SU-DHL-6 (cell line): ENCODE data around the gene SRP72.

Source experiments
- H2AFZ ChIP-seq: fragments of 200-600 bp; sonication (generic); 2 replicates; pipeline ENCODE4 v1.6.1; 2014; ENCODE audit warnings: low read depth, mild to moderate bottlenecking, moderate library complexity, mixed read lengths, antibody characterized with exemption, low read length; ENCODE audit not compliant: severe bottlenecking
- H3F3A ChIP-seq: fragments of 200-600 bp; shearing (Covaris generic); 2 replicates; pipeline ENCODE4 v1.6.0; 2016; ENCODE audit warnings: antibody characterized with exemption, mild to moderate bottlenecking; ENCODE audit not compliant: insufficient read depth
- H3K27ac ChIP-seq: fragments of 200-600 bp; sonication (generic); 2 replicates; pipeline ENCODE4 v1.5.1; 2016; ENCODE audit warnings: low read depth, mild to moderate bottlenecking, low read length, moderate library complexity, mixed read lengths
- H3K27me3 ChIP-seq: fragments of 200-600 bp; sonication (generic), shearing (Covaris generic); 2 replicates; pipeline ENCODE4 v1.6.0; 2014; ENCODE audit warnings: mild to moderate bottlenecking, low read length
- H3K36me3 ChIP-seq: fragments of 200-600 bp; sonication (generic); 2 replicates; pipeline ENCODE4 v1.6.1; 2014; ENCODE audit warnings: mild to moderate bottlenecking, low read length, mixed read lengths
- H3K4me2 ChIP-seq: fragments of 300-600, 200-600 bp; shearing (Covaris generic), sonication (generic); 2 replicates; pipeline ENCODE4 v1.6.0; 2014; ENCODE audit warnings: low read length, low read depth, mild to moderate bottlenecking; ENCODE audit not compliant: poor library complexity, severe bottlenecking
- H3K4me3 ChIP-seq: fragments of 200-600 bp; sonication (generic); 2 replicates; pipeline ENCODE4 v1.5.1; 2014; ENCODE audit warnings: antibody characterized with exemption, low read length, mild to moderate bottlenecking, mixed read lengths; ENCODE audit not compliant: insufficient read depth, poor library complexity, severe bottlenecking
- H3K79me2 ChIP-seq: fragments of 200-600 bp; sonication (generic); 2 replicates; pipeline ENCODE4 v1.6.1; 2014; ENCODE audit warnings: mild to moderate bottlenecking, low read length, moderate library complexity; ENCODE audit not compliant: insufficient read depth
- H3K9ac ChIP-seq: fragments of 200-600 bp; sonication (generic); 2 replicates; pipeline ENCODE4 v1.7.0; 2014; ENCODE audit warnings: mild to moderate bottlenecking, low read length
- H3K9me2 ChIP-seq: fragments of 200-600 bp; sonication (generic); replicated peaks from 2 replicates; pipeline ENCODE4 v1.6.1; 2014; ENCODE audit warnings: low read length; ENCODE audit not compliant: insufficient read depth
- H3K9me3 ChIP-seq: fragments of 200-600 bp; sonication (generic); 2 replicates; pipeline ENCODE4 v1.6.1; 2014; ENCODE audit warnings: low read length, mixed read lengths; ENCODE audit not compliant: insufficient read depth
- H4K20me1 ChIP-seq: fragments of 200-600 bp; sonication (generic); 2 replicates; pipeline ENCODE4 v1.6.1; 2014; ENCODE audit warnings: low read depth, mild to moderate bottlenecking, antibody characterized with exemption, low read length, moderate library complexity, mixed read lengths
- CTCF ChIP-seq: fragments of 200-600 bp; sonication (generic); IDR thresholded peaks from one replicate; pipeline ENCODE4 v1.5.1; 2017; ENCODE audit warnings: antibody characterized with exemption, mild to moderate bottlenecking, low read length, moderate library complexity; ENCODE audit not compliant: insufficient read depth, poor library complexity, severe bottlenecking
- EZH2phosphoT487 ChIP-seq: fragments of 200-600 bp; sonication (generic), shearing (Covaris generic); conservative IDR thresholded peaks from 2 replicates; pipeline ENCODE4 v1.6.1; 2018; ENCODE audit warnings: mild to moderate bottlenecking, antibody characterized with exemption, low read length, moderate library complexity, mixed read lengths

SRP72 gene

GRCh38 chr4:56467284-56468096 lies at the start of gene SRP72:
Gene SRP72 (plus strand): TSS chr4:56467617. CDS start chr4:56467636, 19 bp downstream.
- H4K20me1 ChIP-seq = no peaks in the 10 kb centered on the region; the same call in 1 of the 2 replicates
- TF ChIP-seq CTCF (no peak), EZH2phosphoT487 (no peak)
- peak within 1 kb of the TSS; percentile 88 for H2AFZ ChIP-seq
- H3K79me2 ChIP-seq = peaks cover 41% of the 10 kb centered on the region
- H3F3A ChIP-seq = peaks cover 20% of the 10 kb centered on the region
- peak within 1 kb of the TSS; percentile 90 for H3K4me3 ChIP-seq
- peak within 1 kb of the TSS; percentile 64 for H3K27ac ChIP-seq
- H3K9me3 ChIP-seq = no peaks in the 10 kb centered on the region
- no peaks in the 10 kb centered on the region for H3K9me2 ChIP-seq
- H3K9ac ChIP-seq = peak within 1 kb of the TSS; percentile 74
- H3K4me2 ChIP-seq = peak within 1 kb of the TSS; percentile 92
- no peaks in the 10 kb centered on the region for H3K27me3 ChIP-seq
- H3K36me3 ChIP-seq = peaks cover 5% of the 10 kb centered on the region; the same call in 1 of the 2 replicates

- Histone ChIP-seq H3K9ac (no peak overlapping the region), H3K27me3 (no peaks in the 10 kb centered on the region), H3K79me2 (peaks cover 100% of the 10 kb centered on the region), H3K4me2 (no peak overlapping the region), H3K4me3 (no peak overlapping the region), H3K9me2 (no peaks in the 10 kb centered on the region), H3K36me3 (peaks cover 3% of the 10 kb centered on the region; the same call in 1 of the 2 replicates), H3K27ac (no peak overlapping the region), H4K20me1 (peaks cover 12% of the 10 kb centered on the region), H3F3A (peaks cover 11% of the 10 kb centered on the region; the same call in 1 of the 2 replicates), H2AFZ (no peak overlapping the region), H3K9me3 (no peaks in the 10 kb centered on the region)
- TF ChIP-seq CTCF (no peak), EZH2phosphoT487 (no peak)
Measured at GRCh38 chr4:56424176-56424575, 43.2 kb upstream of the SRP72 start.

DNA sequence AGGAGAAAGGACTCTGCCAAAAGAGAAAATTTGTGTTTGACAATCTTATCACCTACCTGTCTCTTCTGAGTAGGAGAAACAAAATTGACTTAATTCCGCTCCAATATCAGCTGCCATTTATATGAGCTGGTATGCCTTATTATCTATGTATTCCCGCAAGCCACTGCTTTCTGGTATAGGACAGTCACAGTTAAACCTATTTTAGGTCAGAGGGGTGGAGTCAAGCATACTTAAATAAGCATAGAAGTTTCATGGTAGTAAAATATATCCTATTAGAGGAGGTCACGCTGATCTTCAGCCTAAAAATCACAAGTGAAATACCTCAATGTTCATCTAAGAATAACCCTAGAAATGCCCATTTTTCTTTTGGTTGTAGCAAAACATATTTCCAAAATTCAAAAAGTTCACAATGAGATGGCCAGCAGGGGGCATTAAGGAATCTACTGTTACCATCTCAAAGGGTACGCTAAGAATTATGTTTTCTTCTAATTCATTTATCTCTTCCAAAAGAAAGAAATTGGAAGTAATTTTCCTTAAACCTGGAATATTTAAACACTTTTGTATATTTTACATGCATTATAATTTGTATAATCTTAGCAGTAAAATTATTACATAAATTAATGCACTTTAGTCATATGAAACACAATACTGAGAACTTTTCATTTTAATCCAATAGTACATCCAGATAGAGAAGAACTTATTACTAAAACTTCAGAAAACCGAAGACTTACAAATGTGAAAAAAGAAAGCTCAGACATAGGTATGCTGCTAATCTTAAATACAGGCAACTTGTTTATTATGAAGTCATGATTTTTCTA lies 42.5 kb upstream of the SRP72 start:
- no peak overlapping the region for H3K9ac ChIP-seq
- TF ChIP-seq CTCF = peak; percentile 21
- TF ChIP-seq EZH2phosphoT487 = no peak
- no peak overlapping the region for H2AFZ ChIP-seq
- H3K4me3 ChIP-seq = no peak overlapping the region
- no peaks in the 10 kb centered on the region for H3K27me3 ChIP-seq
- peaks cover 3% of the 10 kb centered on the region; the same call in 1 of the 2 replicates for H3K36me3 ChIP-seq
- peaks cover 12% of the 10 kb centered on the region for H4K20me1 ChIP-seq
- H3F3A ChIP-seq = peaks cover 14% of the 10 kb centered on the region; the same call in 1 of the 2 replicates
- peak overlapping the region; percentile 34 for H3K4me2 ChIP-seq
- peaks cover 100% of the 10 kb centered on the region for H3K79me2 ChIP-seq
- H3K9me2 ChIP-seq = no peaks in the 10 kb centered on the region
- no peaks in the 10 kb centered on the region for H3K9me3 ChIP-seq
- no peak overlapping the region for H3K27ac ChIP-seq
